WI38 (cell line): ENCODE results near the gene LAIR2.

ENCODE experiments used
- H3K4me3 ChIP-seq: 2 replicates; pipeline ENCODE4 v1.5.1; 2011; ENCODE audit warnings: low read depth, mild to moderate bottlenecking, control low read depth, low read length
- TF ChIP-seq, protein P1 (sequence below): IDR thresholded peaks from 2 replicates; pipeline ENCODE4 v1.5.1; 2012; ENCODE audit warnings: low read depth, mild to moderate bottlenecking, control low read depth, low read length

Gene LAIR2

DNA sequence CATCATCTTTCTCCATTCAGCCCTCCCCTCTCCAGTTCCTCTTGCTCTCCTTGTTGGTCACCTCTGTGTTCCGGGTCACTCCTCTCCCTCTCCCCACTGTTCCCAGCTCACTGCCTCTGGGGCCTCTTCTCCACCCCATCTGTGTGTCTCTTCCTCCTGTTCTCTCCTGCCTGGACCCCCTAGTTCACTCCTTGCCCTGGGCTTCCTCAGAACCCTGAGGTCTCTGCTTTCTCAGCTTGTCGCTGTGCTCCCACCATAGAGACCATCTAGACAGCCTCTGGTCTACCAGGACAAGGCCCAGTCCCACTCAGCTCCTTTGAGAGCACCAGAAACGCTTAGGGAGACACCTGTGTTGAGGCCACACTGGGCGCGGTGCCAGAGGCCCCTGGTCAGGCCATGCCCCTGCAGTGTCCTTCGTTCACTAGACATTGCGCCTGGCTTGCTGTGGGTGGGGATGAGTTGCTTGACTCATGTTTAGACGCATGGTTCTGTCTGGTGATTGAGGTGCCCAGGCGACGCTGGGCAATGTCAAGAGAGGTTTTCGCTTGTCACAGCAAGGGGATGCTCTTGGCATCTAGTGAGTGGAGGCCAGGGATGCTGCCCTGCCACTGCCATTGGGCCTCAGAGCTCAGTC, 43.9 kb upstream of the LAIR2 start:
- TF ChIP-seq, protein P1, sequence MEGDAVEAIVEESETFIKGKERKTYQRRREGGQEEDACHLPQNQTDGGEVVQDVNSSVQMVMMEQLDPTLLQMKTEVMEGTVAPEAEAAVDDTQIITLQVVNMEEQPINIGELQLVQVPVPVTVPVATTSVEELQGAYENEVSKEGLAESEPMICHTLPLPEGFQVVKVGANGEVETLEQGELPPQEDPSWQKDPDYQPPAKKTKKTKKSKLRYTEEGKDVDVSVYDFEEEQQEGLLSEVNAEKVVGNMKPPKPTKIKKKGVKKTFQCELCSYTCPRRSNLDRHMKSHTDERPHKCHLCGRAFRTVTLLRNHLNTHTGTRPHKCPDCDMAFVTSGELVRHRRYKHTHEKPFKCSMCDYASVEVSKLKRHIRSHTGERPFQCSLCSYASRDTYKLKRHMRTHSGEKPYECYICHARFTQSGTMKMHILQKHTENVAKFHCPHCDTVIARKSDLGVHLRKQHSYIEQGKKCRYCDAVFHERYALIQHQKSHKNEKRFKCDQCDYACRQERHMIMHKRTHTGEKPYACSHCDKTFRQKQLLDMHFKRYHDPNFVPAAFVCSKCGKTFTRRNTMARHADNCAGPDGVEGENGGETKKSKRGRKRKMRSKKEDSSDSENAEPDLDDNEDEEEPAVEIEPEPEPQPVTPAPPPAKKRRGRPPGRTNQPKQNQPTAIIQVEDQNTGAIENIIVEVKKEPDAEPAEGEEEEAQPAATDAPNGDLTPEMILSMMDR: no peak
- no peak overlapping the region for H3K4me3 ChIP-seq

DNA sequence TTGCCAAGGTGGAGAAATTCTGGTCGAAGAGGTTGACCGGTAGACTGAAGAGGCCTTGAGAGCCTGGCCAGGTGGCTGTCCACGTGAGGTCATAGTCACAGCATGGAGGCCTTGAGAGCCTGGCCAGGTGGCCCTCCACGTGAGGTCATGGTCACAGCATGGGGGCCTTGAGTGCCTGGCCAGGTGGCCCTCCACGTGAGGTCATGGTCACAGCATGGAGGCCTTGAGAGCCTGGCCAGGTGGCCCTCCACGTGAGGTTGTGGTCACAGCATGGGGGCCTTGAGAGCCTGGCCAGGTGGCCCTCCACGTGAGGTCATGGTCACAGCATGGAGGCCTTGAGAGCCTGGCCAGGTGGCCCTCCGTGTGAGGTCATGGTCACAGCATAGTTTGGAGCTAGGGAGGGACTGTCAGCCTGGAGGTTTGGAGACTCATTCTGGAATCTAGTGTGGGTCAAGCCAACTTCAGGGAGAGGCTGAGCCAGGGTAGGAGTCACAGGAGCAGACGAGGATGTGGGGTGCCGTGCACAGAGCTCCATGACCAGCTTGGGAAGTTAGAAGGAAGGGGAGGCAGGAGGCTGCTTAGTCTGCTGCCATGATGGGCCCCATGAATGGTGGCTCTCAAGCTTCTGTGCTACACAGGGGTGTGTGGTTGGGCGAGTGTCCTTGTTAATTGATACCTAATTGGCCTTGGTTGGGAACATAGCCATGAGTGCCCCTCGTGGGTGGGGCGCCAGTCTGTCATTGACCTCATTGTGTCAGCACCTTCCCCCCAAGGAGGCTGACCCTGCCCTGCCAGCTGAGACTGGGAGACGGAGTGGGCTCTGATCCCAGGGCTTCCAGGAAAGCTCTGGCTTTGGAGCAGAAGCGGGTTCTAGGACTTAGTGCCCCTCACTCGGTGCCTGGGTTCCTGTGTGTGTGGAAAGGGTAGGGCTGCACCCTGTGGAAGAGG, 43.1 kb upstream of the LAIR2 start:
- no peak overlapping the region for H3K4me3 ChIP-seq
- TF ChIP-seq, protein P1: no peak

DNA sequence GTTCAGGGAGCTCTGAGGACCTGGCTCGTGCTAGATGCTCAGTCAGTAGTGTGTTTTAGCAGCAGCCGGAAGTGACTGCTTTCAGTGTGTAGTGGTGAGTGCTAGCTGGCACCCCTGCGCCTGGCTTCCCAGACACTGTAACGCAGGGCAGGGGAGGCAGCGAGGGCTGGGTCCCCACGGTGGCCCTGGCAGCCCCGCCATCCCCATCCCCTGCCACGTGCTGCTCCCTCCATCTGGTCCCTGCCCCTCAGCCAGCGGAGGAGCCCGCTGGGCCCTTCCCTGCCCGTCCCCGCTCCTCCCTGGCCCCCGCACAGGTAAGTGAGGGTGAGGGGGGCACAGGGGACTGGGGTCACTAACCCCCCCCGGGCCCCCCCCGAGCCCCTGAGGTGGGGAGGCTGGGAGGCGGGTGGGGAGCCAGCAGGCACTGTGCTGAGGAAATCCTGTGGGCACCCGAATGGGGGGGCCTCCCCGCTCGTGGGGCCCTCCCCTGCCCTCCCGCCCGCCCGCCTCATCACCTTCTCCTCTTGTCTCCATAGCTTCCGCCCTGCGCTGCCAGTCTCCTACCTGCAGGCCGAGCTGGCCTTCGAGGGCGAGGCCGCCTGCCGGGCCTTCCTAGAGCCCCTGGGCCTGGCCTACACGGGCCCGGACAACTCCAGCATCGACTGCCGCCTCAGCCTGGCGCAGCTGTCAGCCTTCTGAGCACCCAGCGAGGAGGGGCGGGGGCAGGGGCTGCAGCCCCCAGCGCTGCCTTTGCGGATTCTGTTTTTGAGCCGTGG, 42.2 kb upstream of the LAIR2 start:
- no peak overlapping the region for H3K4me3 ChIP-seq
- TF ChIP-seq, protein P1: no peak

DNA sequence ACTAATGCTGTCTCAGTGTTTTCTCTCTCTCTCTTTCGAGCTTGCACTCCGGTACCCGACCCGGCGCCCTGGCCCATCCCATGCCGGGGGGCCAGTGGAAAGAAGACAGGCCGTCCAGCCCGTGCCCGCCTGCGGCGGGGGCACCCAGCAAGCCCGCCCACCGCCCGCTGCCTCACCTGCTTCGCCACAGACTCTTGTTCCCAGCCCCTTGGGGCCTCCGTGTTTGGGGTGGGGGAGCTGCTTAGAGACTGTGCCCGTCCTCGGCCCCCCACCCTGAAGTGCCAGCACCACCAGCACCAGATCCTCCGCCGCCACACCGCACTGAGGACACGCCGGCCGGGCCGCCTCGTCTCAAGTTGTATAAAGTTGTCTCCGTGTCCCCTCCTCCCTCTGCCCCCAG, 41.4 kb upstream of the LAIR2 start:
- TF ChIP-seq, protein P1: no peak
- no peak overlapping the region for H3K4me3 ChIP-seq

DNA sequence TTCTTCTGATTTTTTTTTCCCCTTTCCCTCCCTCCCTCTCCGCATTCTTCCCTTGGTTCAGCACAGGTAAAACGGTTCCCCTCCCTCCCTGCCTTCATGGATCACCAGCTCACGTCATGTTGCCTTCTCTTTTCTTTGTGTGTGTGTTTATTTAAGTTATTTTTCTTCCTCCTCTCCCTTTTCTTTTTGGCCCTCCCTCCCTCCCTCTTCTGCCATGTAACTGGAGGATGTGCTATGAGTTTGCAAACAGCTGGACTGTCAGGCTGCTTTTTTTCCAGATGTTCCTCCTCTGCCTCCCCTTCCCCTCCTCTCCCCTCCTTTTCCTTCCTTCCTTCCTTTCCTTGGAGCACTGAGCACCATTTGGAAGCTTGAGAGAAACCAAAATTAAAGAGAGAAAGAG, 41.0 kb upstream of the LAIR2 start:
- TF ChIP-seq, protein P1: no peak
- no peak overlapping the region for H3K4me3 ChIP-seq

DNA sequence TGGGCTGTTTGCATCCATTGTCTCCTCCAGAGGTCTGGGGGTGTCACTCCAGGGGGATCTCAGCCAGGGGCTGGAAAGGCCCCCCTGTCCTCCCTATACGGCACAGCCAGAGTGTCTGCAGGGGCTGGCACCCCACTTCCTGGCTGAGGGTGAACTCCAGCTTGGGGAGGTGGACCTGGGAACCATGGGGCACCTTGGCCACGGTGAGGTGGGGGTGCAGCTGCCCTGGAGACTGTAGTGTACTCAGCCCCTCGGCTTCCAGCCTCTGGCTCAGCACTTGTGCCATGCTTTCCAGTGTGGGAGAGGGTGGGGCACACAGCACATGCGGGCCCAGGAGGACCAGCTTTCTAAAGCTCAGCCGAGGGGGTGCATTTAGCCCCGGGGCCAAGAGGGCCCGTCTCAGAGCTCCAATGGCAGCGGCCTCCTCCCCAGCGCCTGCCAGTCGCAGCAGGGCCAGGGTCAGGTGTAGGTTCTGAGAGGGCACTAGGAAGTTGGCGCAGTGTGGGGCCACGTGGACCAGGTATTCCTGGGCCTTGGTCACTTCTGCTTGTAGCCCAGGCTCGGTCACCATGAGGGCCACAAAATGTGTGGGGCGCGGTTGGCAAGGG, 40.5 kb upstream of the LAIR2 start:
- TF ChIP-seq, protein P1: no peak

More for the DNA sequence above, 40.5 kb upstream of the LAIR2 start:
- peak overlapping the region; percentile 44; the same call in 1 of the 2 replicates for H3K4me3 ChIP-seq
